Osteocyte (in vitro differentiated cells): ENCODE data around the gene CYB5D1. TPM values are rescaled to one million over a fixed set of nuclear protein-coding genes. Genes with fewer than 3 reads are reported as not detected.

Experiments used
- DNase-seq: peaks from one replicate; pipeline ENCODE4 v3.0.0; 2021; ENCODE audit warnings: mixed read lengths; ENCODE audit not compliant: unreplicated experiment; ENCODE audit errors: extremely low spot score
- H3K27ac Mint-ChIP-seq: one replicate; pipeline ENCODE4 v1.8.0; 2021; ENCODE audit warnings: mild to moderate bottlenecking, mixed read lengths; ENCODE audit not compliant: unreplicated experiment
- H3K27me3 Mint-ChIP-seq: one replicate; pipeline ENCODE4 v1.8.0; 2021; ENCODE audit warnings: mixed read lengths; ENCODE audit not compliant: unreplicated experiment
- H3K36me3 Mint-ChIP-seq: one replicate; pipeline ENCODE4 v1.8.0; 2021; ENCODE audit warnings: mixed read lengths; ENCODE audit not compliant: unreplicated experiment
- H3K4me1 Mint-ChIP-seq: one replicate; pipeline ENCODE4 v1.8.0; 2021; ENCODE audit warnings: mixed read lengths; ENCODE audit not compliant: unreplicated experiment
- H3K4me3 Mint-ChIP-seq: one replicate; pipeline ENCODE4 v1.8.0; 2021; ENCODE audit warnings: mild to moderate bottlenecking, moderate library complexity, mixed read lengths; ENCODE audit not compliant: unreplicated experiment
- H3K9me3 Mint-ChIP-seq: one replicate; pipeline ENCODE4 v1.8.0; 2021; ENCODE audit warnings: mixed read lengths; ENCODE audit not compliant: unreplicated experiment
- total RNA-seq: library from RNA; stranded (reverse); gene quantifications from 2 replicates; pipeline ENCODE4 v1.2.1, GENCODE V29; 2021
- TF ChIP-seq, protein P1 (sequence below): fragments of 200-600 bp; sonication (generic); IDR thresholded peaks from 2 replicates; pipeline ENCODE4 v1.5.0; 2021; ENCODE audit warnings: antibody characterized with exemption, mild to moderate bottlenecking, moderate library complexity

CYB5D1 gene
- total RNA-seq, 1 donor from 2014 or later, result 8.5 TPM

DNA sequence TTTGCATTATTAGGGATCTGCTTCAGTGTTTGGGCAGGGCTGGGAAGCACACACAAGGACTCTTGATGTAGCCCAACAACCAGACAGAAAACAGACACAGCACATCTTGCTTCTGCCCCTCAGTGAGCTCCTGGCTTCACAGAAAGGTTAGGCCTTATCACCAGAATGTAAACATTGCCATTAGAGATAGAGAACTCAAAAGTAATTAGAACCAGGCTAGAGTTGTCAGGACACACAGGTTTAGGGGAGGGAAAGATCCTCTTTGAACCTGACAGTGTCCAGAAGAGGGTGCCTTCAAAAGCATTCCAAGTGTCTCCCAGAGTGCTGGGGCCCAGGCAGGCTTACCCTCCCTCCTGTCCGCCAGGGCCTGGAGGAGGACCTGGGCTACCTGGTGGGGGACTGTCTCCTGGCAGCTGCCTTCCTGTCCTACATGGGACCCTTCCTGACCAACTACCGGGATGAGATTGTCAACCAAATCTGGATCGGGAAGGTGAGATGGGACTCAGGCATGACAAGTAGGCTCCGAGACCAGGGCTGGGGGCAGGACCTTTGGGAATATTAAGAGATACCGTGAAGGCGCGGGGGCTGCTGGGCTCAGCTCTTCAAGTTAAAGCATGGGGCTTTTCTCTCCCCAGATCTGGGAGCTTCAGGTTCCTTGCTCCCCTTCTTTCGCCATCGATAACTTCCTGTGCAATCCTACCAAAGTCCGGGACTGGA is 40.7 kb upstream of the CYB5D1 start:
- Mint-ChIP-seq H3K9me3 (no peaks in the 10 kb centered on the region), H3K27me3 (peaks cover 33% of the 10 kb centered on the region), H3K27ac (no peak overlapping the region), H3K36me3 (no peaks in the 10 kb centered on the region), H3K4me3 (no peak overlapping the region), H3K4me1 (no peaks in the 10 kb centered on the region)
- TF ChIP-seq, protein P1, sequence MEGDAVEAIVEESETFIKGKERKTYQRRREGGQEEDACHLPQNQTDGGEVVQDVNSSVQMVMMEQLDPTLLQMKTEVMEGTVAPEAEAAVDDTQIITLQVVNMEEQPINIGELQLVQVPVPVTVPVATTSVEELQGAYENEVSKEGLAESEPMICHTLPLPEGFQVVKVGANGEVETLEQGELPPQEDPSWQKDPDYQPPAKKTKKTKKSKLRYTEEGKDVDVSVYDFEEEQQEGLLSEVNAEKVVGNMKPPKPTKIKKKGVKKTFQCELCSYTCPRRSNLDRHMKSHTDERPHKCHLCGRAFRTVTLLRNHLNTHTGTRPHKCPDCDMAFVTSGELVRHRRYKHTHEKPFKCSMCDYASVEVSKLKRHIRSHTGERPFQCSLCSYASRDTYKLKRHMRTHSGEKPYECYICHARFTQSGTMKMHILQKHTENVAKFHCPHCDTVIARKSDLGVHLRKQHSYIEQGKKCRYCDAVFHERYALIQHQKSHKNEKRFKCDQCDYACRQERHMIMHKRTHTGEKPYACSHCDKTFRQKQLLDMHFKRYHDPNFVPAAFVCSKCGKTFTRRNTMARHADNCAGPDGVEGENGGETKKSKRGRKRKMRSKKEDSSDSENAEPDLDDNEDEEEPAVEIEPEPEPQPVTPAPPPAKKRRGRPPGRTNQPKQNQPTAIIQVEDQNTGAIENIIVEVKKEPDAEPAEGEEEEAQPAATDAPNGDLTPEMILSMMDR, result no peak
- no peak for DNase-seq

GRCh38 chr17:7817643-7817964 is 40.2 kb upstream of the CYB5D1 start:
- TF ChIP-seq, protein P1, result no peak
- no peak for DNase-seq
- Mint-ChIP-seq H3K27ac (no peak overlapping the region), H3K27me3 (peaks cover 33% of the 10 kb centered on the region), H3K9me3 (no peaks in the 10 kb centered on the region), H3K36me3 (no peaks in the 10 kb centered on the region), H3K4me3 (no peak overlapping the region), H3K4me1 (no peaks in the 10 kb centered on the region)

DNA sequence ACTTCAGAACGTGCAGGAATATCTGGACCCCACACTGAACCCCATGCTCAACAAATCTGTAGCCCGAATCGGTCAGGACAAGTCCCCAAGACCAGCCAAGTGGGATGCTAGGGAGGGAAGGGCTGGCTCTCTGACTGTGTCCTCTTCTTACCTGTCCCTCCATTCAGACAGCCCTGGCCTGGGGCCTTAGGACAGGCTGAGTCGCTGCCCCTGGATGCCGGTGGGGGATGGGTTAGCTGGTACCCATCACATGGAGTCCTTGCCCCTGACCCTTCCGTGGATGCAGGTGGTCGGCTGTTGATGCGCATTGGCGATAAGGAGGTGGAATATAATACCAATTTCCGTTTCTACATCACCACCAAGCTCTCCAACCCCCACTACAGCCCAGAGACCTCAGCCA is 39.8 kb upstream of the CYB5D1 start:
- Mint-ChIP-seq H3K4me3 (no peak overlapping the region), H3K27ac (no peak overlapping the region), H3K27me3 (peaks cover 30% of the 10 kb centered on the region), H3K4me1 (no peaks in the 10 kb centered on the region), H3K9me3 (no peaks in the 10 kb centered on the region), H3K36me3 (no peaks in the 10 kb centered on the region)
- DNase-seq, result no peak
- TF ChIP-seq, protein P1, result no peak

DNA sequence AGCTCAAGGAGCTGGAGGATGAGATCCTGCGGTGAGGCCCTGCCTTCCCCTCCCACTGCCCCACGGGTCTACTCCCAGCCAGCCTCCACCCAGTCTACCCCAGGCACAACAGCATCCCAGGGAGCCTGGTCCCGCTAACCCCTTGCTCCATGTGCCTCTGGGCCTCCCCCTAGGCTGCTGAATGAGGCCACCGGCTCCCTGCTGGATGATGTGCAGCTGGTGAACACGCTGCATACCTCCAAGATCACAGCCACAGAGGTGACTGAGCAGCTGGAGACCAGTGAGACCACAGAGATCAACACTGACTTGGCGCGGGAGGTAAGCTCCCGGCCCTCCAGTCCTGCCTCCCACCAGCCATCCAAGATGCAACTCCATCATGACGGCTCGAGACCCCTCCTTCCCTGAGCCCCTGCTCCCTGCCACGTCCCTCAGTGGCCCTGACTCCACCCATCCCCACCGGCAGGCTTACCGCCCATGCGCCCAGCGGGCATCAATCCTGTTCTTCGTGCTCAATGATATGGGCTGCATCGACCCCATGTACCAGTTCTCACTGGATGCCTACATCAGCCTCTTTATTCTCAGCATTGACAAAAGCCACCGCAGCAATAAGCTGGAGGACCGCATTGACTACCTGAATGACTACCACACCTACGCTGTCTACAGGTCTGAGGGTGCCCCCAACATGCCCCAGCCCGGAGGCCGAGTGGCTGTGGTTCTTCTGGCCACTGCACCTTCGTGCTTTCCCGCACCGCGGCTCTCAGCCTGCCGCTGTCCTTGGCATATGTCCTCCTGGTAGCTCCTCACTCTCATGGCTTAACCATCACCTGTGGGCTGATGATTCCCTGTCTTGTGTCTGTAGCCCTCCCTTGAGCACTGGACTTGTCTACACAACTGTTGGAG is 38.8 kb upstream of the CYB5D1 start:
- Mint-ChIP-seq H3K4me1 (no peaks in the 10 kb centered on the region), H3K36me3 (no peaks in the 10 kb centered on the region), H3K27ac (no peak overlapping the region), H3K4me3 (no peak overlapping the region), H3K9me3 (no peaks in the 10 kb centered on the region), H3K27me3 (peaks cover 36% of the 10 kb centered on the region)
- no peak for DNase-seq
- TF ChIP-seq, protein P1, result no peak

GRCh38 chr17:7820231-7820630 is 37.6 kb upstream of the CYB5D1 start:
- H3K9me3 Mint-ChIP-seq, result no peaks in the 10 kb centered on the region
- DNase-seq, result no peak
- no peaks in the 10 kb centered on the region for H3K4me1 Mint-ChIP-seq
- H3K36me3 Mint-ChIP-seq, result no peaks in the 10 kb centered on the region
- H3K27ac Mint-ChIP-seq, result no peak overlapping the region
- H3K27me3 Mint-ChIP-seq, result peaks cover 45% of the 10 kb centered on the region
- TF ChIP-seq, protein P1, result no peak
- no peak overlapping the region for H3K4me3 Mint-ChIP-seq
